IMR-90 (cell line): Measurements from ENCODE around the gene MPPED1.

Experiments used
- BHLHE40 ChIP-seq: fragments of 150-350 bp; IDR thresholded peaks from 2 replicates; pipeline ENCODE4 v1.6.1; 2016; ENCODE audit warnings: mild to moderate bottlenecking, low read depth, low read length
- CEBPB ChIP-seq: IDR thresholded peaks from 2 replicates; pipeline ENCODE4 v1.6.1; 2012; ENCODE audit warnings: low read depth, low read length, improper control_type of control experiment
- CTCF ChIP-seq: conservative IDR thresholded peaks from 2 replicates; pipeline ENCODE4 v1.5.1; 2012; ENCODE audit warnings: mild to moderate bottlenecking, low read depth, low read length, improper control_type of control experiment
- ELK1 ChIP-seq: fragments of 150-350 bp; IDR thresholded peaks from 2 replicates; pipeline ENCODE4 v1.6.1; 2016; ENCODE audit warnings: low read depth, mild to moderate bottlenecking, low read length, moderate library complexity, borderline replicate concordance
- FOS ChIP-seq: fragments of 150-350 bp; IDR thresholded peaks from 2 replicates; pipeline ENCODE4 v1.6.1; 2016; ENCODE audit warnings: low read depth, low read length
- MAFK ChIP-seq: IDR thresholded peaks from 2 replicates; pipeline ENCODE4 v1.6.1; 2012; ENCODE audit warnings: low read depth, low read length, improper control_type of control experiment
- MXI1 ChIP-seq: IDR thresholded peaks from 2 replicates; pipeline ENCODE4 v1.6.1; 2012; ENCODE audit warnings: low read depth, mild to moderate bottlenecking, low read length, moderate library complexity, borderline replicate concordance
- POLR2A ChIP-seq: IDR thresholded peaks from 2 replicates; pipeline ENCODE4 v1.6.1; 2012; ENCODE audit warnings: mild to moderate bottlenecking, low read depth, low read length
- RAD21 ChIP-seq: IDR thresholded peaks from 2 replicates; pipeline ENCODE4 v1.6.1; 2012; ENCODE audit warnings: low read length, improper control_type of control experiment
- RCOR1 ChIP-seq: IDR thresholded peaks from 2 replicates; pipeline ENCODE4 v1.6.1; 2012; ENCODE audit warnings: mild to moderate bottlenecking, low read length, improper control_type of control experiment; ENCODE audit not compliant: insufficient replicate concordance
- RFX5 ChIP-seq: IDR thresholded peaks from 2 replicates; pipeline ENCODE4 v1.8.0; 2012; ENCODE audit warnings: low read depth, mild to moderate bottlenecking, low read length, moderate library complexity
- USF2 ChIP-seq: fragments of 150-350 bp; IDR thresholded peaks from 2 replicates; pipeline ENCODE4 v1.6.1; 2017; ENCODE audit warnings: mild to moderate bottlenecking, antibody characterized with exemption, low read length, low read depth

GRCh38 chr22:43442386-43443151 is 30.8 kb downstream of the MPPED1 start:
- no peak for TF ChIP-seq POLR2A
- TF ChIP-seq CTCF = no peak
- no peak for TF ChIP-seq RAD21
- no peak for TF ChIP-seq MAFK
- TF ChIP-seq ELK1 = no peak
- TF ChIP-seq USF2 = no peak
- TF ChIP-seq BHLHE40 = no peak
- TF ChIP-seq RCOR1 = no peak
- no peak for TF ChIP-seq MXI1
- TF ChIP-seq RFX5 = no peak
- no peak for TF ChIP-seq CEBPB
- no peak for TF ChIP-seq FOS
